ENCODE measurements around the gene ACP3.
A peak's percentile ranks its signal among the peaks of the same experiment; 100 is the strongest.

Gene ACP3

GRCh38 chr3:132348531-132348930 is 31.3 kb downstream of the ACP3 start:
- H3K27ac ChIP-seq, result peak overlapping the region; percentile 100
- TF ChIP-seq, protein P1, sequence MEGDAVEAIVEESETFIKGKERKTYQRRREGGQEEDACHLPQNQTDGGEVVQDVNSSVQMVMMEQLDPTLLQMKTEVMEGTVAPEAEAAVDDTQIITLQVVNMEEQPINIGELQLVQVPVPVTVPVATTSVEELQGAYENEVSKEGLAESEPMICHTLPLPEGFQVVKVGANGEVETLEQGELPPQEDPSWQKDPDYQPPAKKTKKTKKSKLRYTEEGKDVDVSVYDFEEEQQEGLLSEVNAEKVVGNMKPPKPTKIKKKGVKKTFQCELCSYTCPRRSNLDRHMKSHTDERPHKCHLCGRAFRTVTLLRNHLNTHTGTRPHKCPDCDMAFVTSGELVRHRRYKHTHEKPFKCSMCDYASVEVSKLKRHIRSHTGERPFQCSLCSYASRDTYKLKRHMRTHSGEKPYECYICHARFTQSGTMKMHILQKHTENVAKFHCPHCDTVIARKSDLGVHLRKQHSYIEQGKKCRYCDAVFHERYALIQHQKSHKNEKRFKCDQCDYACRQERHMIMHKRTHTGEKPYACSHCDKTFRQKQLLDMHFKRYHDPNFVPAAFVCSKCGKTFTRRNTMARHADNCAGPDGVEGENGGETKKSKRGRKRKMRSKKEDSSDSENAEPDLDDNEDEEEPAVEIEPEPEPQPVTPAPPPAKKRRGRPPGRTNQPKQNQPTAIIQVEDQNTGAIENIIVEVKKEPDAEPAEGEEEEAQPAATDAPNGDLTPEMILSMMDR (conservative IDR thresholded peaks at IDR 0.05), result no peak

- TF ChIP-seq, protein P1 (conservative IDR thresholded peaks at IDR 0.05), result no peak
Measured at GRCh38 chr3:132350814-132351213, 33.6 kb downstream of the ACP3 start.

DNA sequence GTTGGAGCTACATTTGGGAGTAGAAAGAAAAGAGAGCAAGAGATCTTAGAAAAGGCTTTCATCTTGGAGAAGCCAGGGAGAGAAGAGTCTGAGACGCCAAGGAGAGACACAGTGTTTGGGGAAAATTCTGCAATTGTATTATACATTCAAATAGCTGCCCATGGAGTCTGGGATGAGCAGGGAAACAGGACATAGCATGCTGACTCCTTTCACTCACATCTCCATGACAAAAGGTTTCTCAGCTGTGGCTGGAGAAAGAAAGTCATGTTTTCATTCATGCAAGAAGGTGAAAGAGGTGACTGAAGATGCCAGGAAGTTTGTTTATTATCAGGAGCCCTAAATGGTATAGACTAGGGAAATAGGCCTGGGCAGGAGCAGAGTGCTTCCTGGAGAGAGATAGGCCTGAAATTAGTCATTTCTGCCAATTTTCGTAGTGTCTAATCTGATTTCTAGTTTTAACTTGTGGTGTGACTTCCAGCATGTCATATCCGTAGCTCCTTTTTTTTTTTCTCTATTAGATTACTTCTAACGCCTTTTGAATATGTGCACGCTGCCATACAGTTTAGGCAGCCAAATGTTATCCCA is 34.1 kb downstream of the ACP3 start:
- peak overlapping the region; percentile 100 for H3K27ac ChIP-seq
- TF ChIP-seq, protein P1 (conservative IDR thresholded peaks at IDR 0.05), result no peak

More at GRCh38 chr3:132350814-132351213, 33.6 kb downstream of the ACP3 start:
- peak overlapping the region; percentile 100 for H3K27ac ChIP-seq

DNA sequence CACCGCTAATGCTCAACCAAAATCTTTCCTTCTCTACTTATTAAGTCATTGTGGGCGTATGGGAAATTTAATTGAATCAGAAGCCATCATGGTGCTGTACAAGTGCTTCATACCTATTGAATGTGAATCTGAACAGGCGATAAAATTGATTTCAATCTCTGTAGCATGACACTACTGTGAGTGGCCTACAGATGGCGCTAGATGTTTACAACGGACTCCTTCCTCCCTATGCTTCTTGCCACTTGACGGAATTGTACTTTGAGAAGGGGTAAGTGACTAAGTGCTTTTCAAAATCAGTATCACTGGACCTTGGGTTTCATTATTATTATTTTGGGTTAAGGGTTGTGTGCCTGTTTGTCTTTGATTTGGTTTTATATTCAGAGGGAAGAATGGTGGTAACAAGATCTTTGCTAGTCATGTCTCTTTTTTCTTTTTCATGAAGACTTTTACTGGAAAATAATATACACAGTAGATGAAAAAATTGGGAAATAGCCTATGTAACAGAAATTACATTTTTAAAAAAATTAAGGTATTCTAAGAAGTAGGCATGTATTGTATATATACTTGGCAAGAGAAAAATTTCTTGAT is 35.4 kb downstream of the ACP3 start:
- peak overlapping the region; percentile 100 for H3K27ac ChIP-seq
- TF ChIP-seq, protein P1 (conservative IDR thresholded peaks at IDR 0.05), result peak; percentile 93

DNA sequence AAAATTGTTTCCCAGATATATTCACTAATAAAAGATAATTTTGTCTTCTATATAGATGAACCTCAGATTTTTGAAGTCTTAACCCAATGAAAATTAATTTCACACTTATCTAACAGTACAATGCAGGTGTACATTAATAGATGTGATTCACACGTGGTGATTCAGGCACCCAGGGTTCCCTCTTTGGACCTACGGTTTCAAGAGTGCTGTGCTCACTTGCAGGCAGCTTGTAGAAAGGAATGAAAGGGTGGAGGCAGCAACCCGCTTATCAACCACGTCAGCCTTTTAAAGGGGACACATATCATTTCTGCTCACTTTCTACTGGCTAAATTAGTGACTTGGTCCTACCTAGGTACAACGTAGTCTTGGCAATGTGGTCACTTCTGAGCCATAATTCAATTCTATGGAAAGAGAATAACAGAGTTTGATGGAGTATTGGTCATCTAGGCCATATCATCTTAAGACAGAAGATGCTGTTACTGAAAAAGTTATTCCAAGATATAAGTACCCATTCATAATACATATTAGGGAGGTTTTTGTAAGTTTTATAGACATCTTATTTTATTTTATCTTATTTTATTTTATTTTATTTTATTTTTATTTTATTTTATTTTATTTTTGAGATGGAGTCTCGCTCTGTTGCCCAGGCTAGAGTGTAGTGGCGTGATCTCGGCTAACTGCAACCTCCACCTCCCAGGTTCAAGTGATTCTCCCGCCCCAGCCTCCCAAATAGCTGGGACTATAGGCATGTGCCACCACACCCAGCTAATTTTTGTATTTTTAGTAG is 37.9 kb downstream of the ACP3 start:
- H3K27ac ChIP-seq, result peak overlapping the region; percentile 100
- TF ChIP-seq, protein P1 (conservative IDR thresholded peaks at IDR 0.05), result no peak

GRCh38 chr3:132356568-132356967 is 39.4 kb downstream of the ACP3 start:
- H3K27ac ChIP-seq, result peak overlapping the region; percentile 51
- TF ChIP-seq, protein P1 (conservative IDR thresholded peaks at IDR 0.05), result no peak

- TF ChIP-seq, protein P1 (conservative IDR thresholded peaks at IDR 0.05), result no peak
- peak overlapping the region; percentile 51 for H3K27ac ChIP-seq
Measured at GRCh38 chr3:132360717-132361116, 43.5 kb downstream of the ACP3 start.

Measured in VCaP (cell line).